Right lobe of liver (tissue), 6 donors: Measurements from ENCODE around the gene MON1A. TPM values are rescaled to one million over a fixed set of nuclear protein-coding genes. Genes with fewer than 3 reads are reported as not detected.
"Not testable (repeated sequence)": the region's sequence is repeated elsewhere in the genome, so short reads cannot be mapped to it uniquely, and the experiment has no call there.

Experiments
- ATAC-seq, 4 donors: fragments of 200-7000 bp; cut with Tn5 transposase; one replicate each; pipeline ENCODE4 v1.9.1; 2020; ENCODE audit warnings: mild to moderate bottlenecking in 4 of 4, moderate library complexity in 4 of 4
- DNase-seq, 3 donors: peaks; one replicate each; pipeline ENCODE4 v3.0.0-alpha.2; 2020
- H3K27ac ChIP-seq, 3 donors: fragments of 200-600 bp; one replicate each; pipeline ENCODE4 v1.8.0; 2022
- H3K27me3 ChIP-seq, 2 donors: fragments of 200-600 bp; one replicate each; pipeline ENCODE4 v1.8.0; 2022
- H3K36me3 ChIP-seq, 4 donors: fragments of 200-600 bp; sonication (generic) in 1 of 4; one replicate each; pipeline versions ENCODE4 v1.5.1 to v1.8.0; 2017 to 2022; ENCODE audit warnings: control low read depth in 1 of 4
- H3K4me1 ChIP-seq, 4 donors: fragments of 200-600 bp; sonication (generic) in 1 of 4; one replicate each; pipeline versions ENCODE4 v1.5.1 to v1.8.0; 2017 to 2022; ENCODE audit warnings: control low read depth in 1 of 4
- H3K4me3 ChIP-seq, 3 donors: fragments of 200-600 bp; one replicate each; pipeline ENCODE4 v1.8.0; 2022
- H3K9me3 ChIP-seq, 4 donors: fragments of 200-600 bp; sonication (generic) in 1 of 4; one replicate each; pipeline versions ENCODE4 v1.5.1 to v1.8.0; 2017 to 2022; ENCODE audit warnings: control low read depth in 1 of 4
- CTCF ChIP-seq, 4 donors: fragments of 200-600 bp in 3 of 4; fragments of 450-650 bp in 1 of 4; IDR thresholded peaks; one replicate each; pipeline versions ENCODE4 v1.5.1 to v1.8.0; 2016 to 2022; ENCODE audit warnings: antibody characterized with exemption in 4 of 4, mild to moderate bottlenecking in 2 of 4
- POLR2A ChIP-seq: fragments of 450-650 bp; IDR thresholded peaks from one replicate; pipeline ENCODE4 v1.6.1; 2017; ENCODE audit warnings: antibody characterized with exemption, mild to moderate bottlenecking
- WGBS: methylation state at CpG from one replicate; pipeline ENCODE4 v1.1.6; 2018; ENCODE audit warnings: low coverage, low lambda C conversion rate; ENCODE audit not compliant: insufficient coverage; ENCODE audit errors: missing lambda C conversion rate; 5-methylcytosine and 5-hydroxymethylcytosine counted together
- intact Hi-C, 2 donors: fragments of 100-400 bp; cut with DNase I; formaldehyde crosslinking; loops; one replicate each; pipeline versions ENCODE4 v1.11.2 to v1.14.1; 2022
- total RNA-seq, 6 experiments: library from RNA; depleted of rRNA in 2 of 6; stranded (reverse); fragments of >200 nt in 2 of 6; fragmentation: NEBNext Ultra II Directional in 3 of 6; extraction: Animal tissue kit (Norgen Biotek cat#: 25700) in 3 of 6; gene quantifications; one replicate each; pipeline versions ENCODE4 v1.1.0 to v1.2.4, GENCODE V29; 2016 to 2023
- donor health status: DM: no; HTN: yes; CAD: no.
- donor health status: DM: no; HTN: no; CAD: no.
- donor health status: DM: no; HTN: no; CAD: no.
- donor health status: DM: no; HTN: yes; CAD: no.
- donor health status: DM: no; HTN: yes; CAD: no.

The MON1A gene
- total RNA-seq, 6 experiments from 2014 or later, result 5.4 to 14.2 (median 7.5) TPM

GRCh38 chr3:49942651-49943050 is 13.0 kb upstream of the MON1A start:
- H3K36me3 ChIP-seq, result no peaks in the 10 kb centered on the region
- DNase-seq, result no peak
- peaks cover 0 to 22% (median 2%) of the 10 kb centered on the region in 4 donors for H3K4me1 ChIP-seq
- WGBS, result 60% methylated on average over 2 of the region's 2 CpGs
- TF ChIP-seq CTCF (IDR thresholded peaks at IDR 0.05) (no peak), POLR2A (no peak)
- intact Hi-C loops, result no loop called here
- no peak for ATAC-seq
- H3K27ac ChIP-seq, result no peak overlapping the region
- H3K9me3 ChIP-seq, result no peaks in the 10 kb centered on the region
- no peaks in the 10 kb centered on the region for H3K27me3 ChIP-seq
- no peak overlapping the region for H3K4me3 ChIP-seq

GRCh38 chr3:49940667-49941249 is 11.1 kb upstream of the MON1A start:
- no peaks in the 10 kb centered on the region for H3K9me3 ChIP-seq
- no peak for ATAC-seq

GRCh38 chr3:49939858-49940666 is 10.5 kb upstream of the MON1A start, which contains the start of gene RBM6:
TSS of gene RBM6 (plus strand) at chr3:49940150. CDS start at chr3:49962642, 22,492 bp downstream.
- DNase-seq (peak; percentile 99), ATAC-seq (peak; percentile 97 to 99 (median 98))
- Histone ChIP-seq H3K36me3 (no peaks in the 10 kb centered on the region), H3K4me1 (peaks cover 0 to 22% (median 2%) of the 10 kb centered on the region in 4 donors), H3K27me3 (no peaks in the 10 kb centered on the region), H3K27ac (peak within 1 kb of the TSS; percentile 58 to 79 (median 73)), H3K4me3 (peak within 1 kb of the TSS; percentile 70 to 91 (median 75)), H3K9me3 (no peaks in the 10 kb centered on the region)
- intact Hi-C loops, result no loop called here
- TF ChIP-seq POLR2A (peak; percentile 88), CTCF (IDR thresholded peaks at IDR 0.05) (no peak)
- 0% methylated on average over 19 of the region's 74 CpGs for WGBS

More at GRCh38 chr3:49940667-49941249, 11.1 kb upstream of the MON1A start:
- Histone ChIP-seq H3K4me3 (peak overlapping the region; percentile 70 to 91 (median 75)), H3K36me3 (no peaks in the 10 kb centered on the region), H3K27ac (peak overlapping the region; percentile 36 to 79 (median 73)), H3K27me3 (no peaks in the 10 kb centered on the region), H3K4me1 (peaks cover 0 to 22% (median 2%) of the 10 kb centered on the region in 4 donors)
- TF ChIP-seq POLR2A (no peak), CTCF (IDR thresholded peaks at IDR 0.05) (no peak)
- no peak for DNase-seq
- WGBS, result 7% methylated on average over 21 of the region's 23 CpGs
- intact Hi-C loops, result no loop called here

GRCh38 chr3:49937090-49937489 is 7.5 kb upstream of the MON1A start:
- ATAC-seq, result no peak
- 35% methylated on average over 3 of the region's 3 CpGs for WGBS

GRCh38 chr3:49932281-49932680 is 2.7 kb upstream of the MON1A start:
- H3K36me3 ChIP-seq, H3K27ac ChIP-seq, H3K9me3 ChIP-seq, H3K27me3 ChIP-seq, intact Hi-C loops, DNase-seq, ATAC-seq, H3K4me3 ChIP-seq: not testable (repeated sequence)
- 96% methylated on average over 15 of the region's 15 CpGs for WGBS
- peaks cover 0 to 11% (median 2%) of the 10 kb centered on the region in 4 donors for H3K4me1 ChIP-seq

More at GRCh38 chr3:49937090-49937489, 7.5 kb upstream of the MON1A start:
- H3K4me1 ChIP-seq, result peaks cover 0 to 16% (median 2%) of the 10 kb centered on the region in 4 donors
- H3K27ac ChIP-seq, result no peak overlapping the region
- H3K9me3 ChIP-seq, result no peaks in the 10 kb centered on the region
- H3K4me3 ChIP-seq, result no peak overlapping the region
- TF ChIP-seq POLR2A, result no peak
- no peaks in the 10 kb centered on the region for H3K27me3 ChIP-seq
- H3K36me3 ChIP-seq, result no peaks in the 10 kb centered on the region
- no peak for DNase-seq
- intact Hi-C loops, result no loop called here
